ENCODE data around the gene SIX1. TPM values are rescaled to one million over a fixed set of nuclear protein-coding genes. Genes with fewer than 3 reads are reported as not detected.

Gene SIX1
- total and polyA plus RNA-seq, 2 of the 13 experiments (the other 11 are each of a cell fraction or from before 2014, with no cell fraction given), result 1.7 to 6.5 TPM

GRCh38 chr14:60656686-60657455 lies 7.6 kb upstream of the SIX1 start (continued):
- peak; percentile 67; the same call in 1 of the 2 replicates for TF ChIP-seq TFDP2 (CRISPR knock-in tag; IDR thresholded peaks at IDR 0.05)
- TF ChIP-seq WIZ (CRISPR knock-in tag; IDR thresholded peaks at IDR 0.05), result no peak
- 0 out of 2 replicates have a peak, but pooled peaks have one; percentile 34 for TF ChIP-seq NKX3-1 (CRISPR knock-in tag; IDR thresholded peaks at IDR 0.05)
- TF ChIP-seq FOXA3 (CRISPR knock-in tag; IDR thresholded peaks at IDR 0.05), result peak; percentile 36
- TF ChIP-seq ZSCAN30 (CRISPR knock-in tag; IDR thresholded peaks at IDR 0.05), result no peak
- no peak for TF ChIP-seq JUND (CRISPR knock-in tag; IDR thresholded peaks at IDR 0.05)
- peak; percentile 30; the same call in 1 of the 2 replicates for TF ChIP-seq ZBTB20 (CRISPR knock-in tag; IDR thresholded peaks at IDR 0.05; ENCODE audit: borderline replicate concordance, low read depth)
- TF ChIP-seq ZNF776 (CRISPR knock-in tag; IDR thresholded peaks at IDR 0.05), result peak; percentile 63
- peak; percentile 73 for TF ChIP-seq ZBTB7B (CRISPR knock-in tag; IDR thresholded peaks at IDR 0.05)
- TF ChIP-seq ZNF883 (CRISPR knock-in tag; IDR thresholded peaks at IDR 0.05; ENCODE audit: not compliant biosample characterization), result peak; percentile 23
- peak; percentile 20 for TF ChIP-seq AGO1 (IDR thresholded peaks at IDR 0.05; ENCODE audit: low read depth, low read length, poor library complexity, severe bottlenecking)
- peak in 1 of 2 experiments; percentile 52; a peak in 1 of 4 replicates for TF ChIP-seq POLR2A (IDR thresholded peaks at IDR 0.05; ENCODE audit: insufficient read depth in 1 of 2, low read depth in 2 of 2, low read length in 2 of 2)
- TF ChIP-seq ZNF574 (CRISPR knock-in tag; IDR thresholded peaks at IDR 0.05), result peak; percentile 76
- TF ChIP-seq JDP2 (CRISPR knock-in tag; IDR thresholded peaks at IDR 0.05; ENCODE audit: borderline replicate concordance), result no peak; the same call in 1 of the 2 replicates
- 0 out of 2 replicates have a peak, but pooled peaks have one; percentile 27 for TF ChIP-seq IRX3 (CRISPR knock-in tag; IDR thresholded peaks at IDR 0.05; ENCODE audit: borderline replicate concordance, low read depth)
- peak; percentile 15 for TF ChIP-seq MED1 (CRISPR knock-in tag; IDR thresholded peaks at IDR 0.05)
- TF ChIP-seq, protein P1, sequence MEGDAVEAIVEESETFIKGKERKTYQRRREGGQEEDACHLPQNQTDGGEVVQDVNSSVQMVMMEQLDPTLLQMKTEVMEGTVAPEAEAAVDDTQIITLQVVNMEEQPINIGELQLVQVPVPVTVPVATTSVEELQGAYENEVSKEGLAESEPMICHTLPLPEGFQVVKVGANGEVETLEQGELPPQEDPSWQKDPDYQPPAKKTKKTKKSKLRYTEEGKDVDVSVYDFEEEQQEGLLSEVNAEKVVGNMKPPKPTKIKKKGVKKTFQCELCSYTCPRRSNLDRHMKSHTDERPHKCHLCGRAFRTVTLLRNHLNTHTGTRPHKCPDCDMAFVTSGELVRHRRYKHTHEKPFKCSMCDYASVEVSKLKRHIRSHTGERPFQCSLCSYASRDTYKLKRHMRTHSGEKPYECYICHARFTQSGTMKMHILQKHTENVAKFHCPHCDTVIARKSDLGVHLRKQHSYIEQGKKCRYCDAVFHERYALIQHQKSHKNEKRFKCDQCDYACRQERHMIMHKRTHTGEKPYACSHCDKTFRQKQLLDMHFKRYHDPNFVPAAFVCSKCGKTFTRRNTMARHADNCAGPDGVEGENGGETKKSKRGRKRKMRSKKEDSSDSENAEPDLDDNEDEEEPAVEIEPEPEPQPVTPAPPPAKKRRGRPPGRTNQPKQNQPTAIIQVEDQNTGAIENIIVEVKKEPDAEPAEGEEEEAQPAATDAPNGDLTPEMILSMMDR (CRISPR knock-in tag; IDR thresholded peaks at IDR 0.05), result peak; percentile 72; the same call in 1 of the 2 replicates
- peak; percentile 54; the same call in 1 of the 2 replicates for TF ChIP-seq ZNF205 (CRISPR knock-in tag; IDR thresholded peaks at IDR 0.05)
- TF ChIP-seq LCORL (IDR thresholded peaks at IDR 0.05), result no peak
- peak; percentile 61 for TF ChIP-seq LCORL (CRISPR knock-in tag; IDR thresholded peaks at IDR 0.05)
- peak; percentile 46; the same call in 1 of the 2 replicates for TF ChIP-seq KDM3A (CRISPR knock-in tag; IDR thresholded peaks at IDR 0.05; ENCODE audit: low read depth)
- TF ChIP-seq ZNF564 (CRISPR knock-in tag; IDR thresholded peaks at IDR 0.05), result 0 out of 2 replicates have a peak, but pooled peaks have one; percentile 41
- no peak for TF ChIP-seq NFIC (IDR thresholded peaks at IDR 0.05; ENCODE audit: low read length)
- peak; percentile 23; the same call in 1 of the 2 replicates for TF ChIP-seq FOXC1 (CRISPR knock-in tag; IDR thresholded peaks at IDR 0.05; ENCODE audit: borderline replicate concordance)
- TF ChIP-seq ZSCAN22 (CRISPR knock-in tag; IDR thresholded peaks at IDR 0.05), result no peak
- peak; percentile 83 for TF ChIP-seq ZFY (CRISPR knock-in tag; IDR thresholded peaks at IDR 0.05)
